Glomerular visceral epithelial cell (primary cell): ENCODE measurements around the gene CFAP99.

Experiments
- DNase-seq: peaks from one replicate; pipeline ENCODE4 v3.0.0-alpha.2; 2016; ENCODE audit errors: extremely low spot score

CFAP99 gene

GRCh38 chr4:2501034-2501594, 82.4 kb downstream of the CFAP99 start:
- DNase-seq = no peak

GRCh38 chr4:2503809-2504208, 85.1 kb downstream of the CFAP99 start:
- no peak for DNase-seq

DNA sequence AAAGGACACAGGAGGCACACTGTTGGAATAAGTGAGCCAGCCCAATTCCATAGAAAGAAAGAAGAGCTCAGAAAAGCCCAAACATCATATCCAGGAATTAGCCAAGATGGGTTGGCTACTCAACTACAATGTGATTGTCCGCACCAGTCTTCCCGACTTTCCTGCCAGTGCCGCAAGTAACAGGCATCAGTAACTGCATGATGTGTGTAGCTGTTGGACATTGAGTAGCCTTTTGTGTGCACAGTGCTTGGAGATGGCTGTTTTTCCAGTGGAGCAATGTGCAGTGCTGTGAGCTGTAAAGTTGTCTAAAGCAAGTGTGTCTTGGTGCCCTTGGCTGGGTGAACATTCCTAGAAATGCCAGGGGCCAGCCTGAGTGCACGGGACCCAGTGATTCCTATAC, 88.5 kb downstream of the CFAP99 start:
- no peak for DNase-seq

GRCh38 chr4:2507855-2508254, 89.1 kb downstream of the CFAP99 start:
- DNase-seq = no peak

DNA sequence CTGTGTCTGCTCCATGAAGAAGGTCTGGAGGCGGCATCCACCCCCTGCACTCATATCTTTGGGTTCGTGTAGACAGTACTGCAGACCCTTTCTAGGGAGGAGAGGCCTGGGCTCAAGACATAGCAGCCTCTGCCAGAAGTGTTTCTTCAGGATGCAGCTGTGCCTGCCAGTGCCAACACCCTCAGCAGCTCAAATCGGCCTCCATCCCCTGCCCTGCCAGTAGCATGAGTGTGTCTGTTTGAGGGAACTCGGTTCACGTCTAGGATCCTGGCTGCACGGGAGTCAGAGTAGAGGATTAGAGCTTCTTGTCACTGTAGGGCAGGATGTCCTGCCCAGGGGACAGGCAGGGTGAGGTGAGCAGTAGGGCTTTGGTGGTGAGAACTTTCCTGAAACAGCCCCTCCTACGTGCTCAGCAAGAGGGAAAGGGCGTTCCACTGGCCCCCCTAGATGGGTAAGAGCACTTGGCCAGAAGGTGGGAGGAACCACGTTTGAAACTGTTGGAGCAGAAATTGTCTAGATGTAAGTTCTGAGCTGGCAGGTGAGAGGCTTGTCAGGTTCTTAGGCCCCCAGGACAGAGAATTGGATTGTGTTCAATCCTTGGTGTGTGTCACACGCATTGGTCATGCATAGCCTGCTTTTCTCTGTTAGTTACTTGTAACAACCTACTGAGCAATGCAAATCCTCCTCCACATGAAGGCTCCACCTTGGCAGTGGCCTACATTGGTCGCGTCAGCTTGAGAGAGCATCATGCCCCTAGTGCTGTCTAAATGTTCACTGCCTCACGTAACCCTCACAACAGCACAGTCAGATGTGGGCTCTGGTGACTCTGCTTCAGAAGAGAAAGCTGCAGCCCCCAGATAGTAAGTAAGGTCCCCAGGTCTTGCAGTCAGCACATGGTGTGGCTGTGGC, 91.8 kb downstream of the CFAP99 start:
- DNase-seq = no peak

- DNase-seq = no peak
Measured at GRCh38 chr4:2511645-2512131, 92.9 kb downstream of the CFAP99 start.
